Spleen (tissue), 7 donors: ENCODE data around the gene ADRA1B.
"Not testable (repeated sequence)": the region's sequence is repeated elsewhere in the genome, so short reads cannot be mapped to it uniquely, and the experiment has no call there.

Experiments
- POLR2A ChIP-seq, 3 donors: fragments of 450-650 bp; IDR thresholded peaks; one replicate each; pipeline ENCODE4 v1.5.1; 2017; ENCODE audit warnings: antibody characterized with exemption in 3 of 3, mild to moderate bottlenecking in 1 of 3
- POLR2AphosphoS5 ChIP-seq, 3 donors: sonication (generic); formaldehyde crosslinking; IDR thresholded peaks; one replicate each; pipeline ENCODE4 v1.5.1; 2017; ENCODE audit warnings: antibody characterized with exemption in 3 of 3
- TF ChIP-seq, protein P1 (sequence below), 11 experiments: fragments of 200-600 bp in 7 of 11; fragments of 450-650 bp in 4 of 11; sonication (generic) in 4 of 11; IDR thresholded peaks in 8 of 11; conservative IDR thresholded peaks in 3 of 11; 1 replicate in 7 of 11; 2 replicates in 4 of 11; pipeline versions ENCODE4 v1.4.0 to v1.8.0; 2016 to 2021; ENCODE audit warnings: antibody characterized with exemption in 11 of 11, inconsistent platforms in 4 of 11, mild to moderate bottlenecking in 1 of 11
- donor health status: DM: no; HTN: no; CAD: no; lungs with moderate emphysema.
- donor health status: DM: no; HTN: no; CAD: no.
- donor health status: DM: no; HTN: no; CAD: no.

DNA sequence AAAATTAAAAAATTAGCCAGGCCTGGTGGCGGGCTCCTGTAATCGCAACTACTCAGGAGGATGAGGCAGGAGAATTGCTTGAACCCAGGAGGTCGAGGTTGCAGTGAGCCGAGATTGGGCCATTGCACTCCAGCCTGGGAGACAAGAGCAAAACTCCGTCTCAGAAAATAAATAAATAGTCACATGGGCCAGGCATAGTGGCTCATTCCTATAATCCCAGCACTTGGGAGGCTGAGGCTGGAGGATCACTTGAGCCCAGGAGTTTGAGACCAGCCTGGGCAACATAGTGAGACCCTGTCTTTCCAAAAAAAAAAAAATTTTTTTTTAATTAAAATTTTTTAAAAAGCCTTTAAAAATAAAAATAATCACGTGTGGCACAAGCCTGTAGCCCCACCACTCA, 97.9 kb downstream of the ADRA1B start:
- TF ChIP-seq, protein P1, sequence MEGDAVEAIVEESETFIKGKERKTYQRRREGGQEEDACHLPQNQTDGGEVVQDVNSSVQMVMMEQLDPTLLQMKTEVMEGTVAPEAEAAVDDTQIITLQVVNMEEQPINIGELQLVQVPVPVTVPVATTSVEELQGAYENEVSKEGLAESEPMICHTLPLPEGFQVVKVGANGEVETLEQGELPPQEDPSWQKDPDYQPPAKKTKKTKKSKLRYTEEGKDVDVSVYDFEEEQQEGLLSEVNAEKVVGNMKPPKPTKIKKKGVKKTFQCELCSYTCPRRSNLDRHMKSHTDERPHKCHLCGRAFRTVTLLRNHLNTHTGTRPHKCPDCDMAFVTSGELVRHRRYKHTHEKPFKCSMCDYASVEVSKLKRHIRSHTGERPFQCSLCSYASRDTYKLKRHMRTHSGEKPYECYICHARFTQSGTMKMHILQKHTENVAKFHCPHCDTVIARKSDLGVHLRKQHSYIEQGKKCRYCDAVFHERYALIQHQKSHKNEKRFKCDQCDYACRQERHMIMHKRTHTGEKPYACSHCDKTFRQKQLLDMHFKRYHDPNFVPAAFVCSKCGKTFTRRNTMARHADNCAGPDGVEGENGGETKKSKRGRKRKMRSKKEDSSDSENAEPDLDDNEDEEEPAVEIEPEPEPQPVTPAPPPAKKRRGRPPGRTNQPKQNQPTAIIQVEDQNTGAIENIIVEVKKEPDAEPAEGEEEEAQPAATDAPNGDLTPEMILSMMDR (IDR thresholded peaks at IDR 0.05 in 8 of 11, conservative IDR thresholded peaks at IDR 0.05 in 3 of 11) = not testable (repeated sequence)
- not testable (repeated sequence) for TF ChIP-seq POLR2AphosphoS5, POLR2A (IDR thresholded peaks at IDR 0.05)
